ENCODE data around the gene MED15.

Gene MED15

GRCh38 chr22:20599117-20599516, 91.7 kb downstream of the MED15 start:
- Histone ChIP-seq H3K27me3 (ENCODE audit: insufficient read depth, low read depth, severe bottlenecking) (no peaks in the 10 kb centered on the region), H3K27ac (no peak overlapping the region), H3K36me3 (no peaks in the 10 kb centered on the region), H3K9me3 (ENCODE audit: severe bottlenecking) (no peaks in the 10 kb centered on the region), H3K4me3 (ENCODE audit: low read depth, low read length) (no peak overlapping the region)
- no peak for DNase-seq
- TF ChIP-seq CTCF (IDR thresholded peaks at IDR 0.05; ENCODE audit: low read depth, low read length): no peak

DNA sequence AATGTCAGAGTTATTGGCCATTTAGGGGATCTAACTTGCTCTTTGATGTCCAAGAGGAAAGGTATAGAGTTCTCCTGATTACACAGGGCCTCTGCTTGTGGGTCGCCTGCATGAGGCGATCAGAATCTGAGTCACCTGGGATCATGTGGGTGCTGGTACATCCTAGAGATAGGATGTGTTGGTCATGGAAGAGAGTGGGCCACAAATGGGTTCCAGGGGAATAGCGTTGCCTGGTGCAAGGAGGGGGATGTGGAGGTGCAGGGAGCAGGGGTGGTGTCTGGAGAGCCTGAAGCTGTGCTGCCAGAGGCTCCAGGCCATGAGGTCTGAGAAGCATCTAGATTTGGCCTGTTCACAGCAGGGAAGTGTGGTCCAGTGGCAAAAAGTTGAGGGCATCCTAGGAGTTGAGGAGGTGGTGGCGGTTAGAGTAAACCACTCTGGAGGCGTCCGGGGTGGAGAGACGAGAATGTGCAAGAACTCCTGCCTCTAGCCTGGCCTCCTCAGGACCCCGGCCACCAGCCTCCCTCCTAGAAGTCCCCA, 92.8 kb downstream of the MED15 start:
- no peak for DNase-seq
- no peak for TF ChIP-seq CTCF (IDR thresholded peaks at IDR 0.05; ENCODE audit: low read depth, low read length)
- H3K36me3 ChIP-seq: no peaks in the 10 kb centered on the region
- no peaks in the 10 kb centered on the region for H3K27me3 ChIP-seq (ENCODE audit: insufficient read depth, low read depth, severe bottlenecking)
- H3K4me3 ChIP-seq (ENCODE audit: low read depth, low read length): no peak overlapping the region
- H3K9me3 ChIP-seq (ENCODE audit: severe bottlenecking): no peaks in the 10 kb centered on the region
- no peak overlapping the region for H3K27ac ChIP-seq

GRCh38 chr22:20601308-20601707, 93.9 kb downstream of the MED15 start:
- no peak overlapping the region for H3K27ac ChIP-seq
- no peaks in the 10 kb centered on the region for H3K9me3 ChIP-seq (ENCODE audit: severe bottlenecking)
- TF ChIP-seq CTCF (IDR thresholded peaks at IDR 0.05; ENCODE audit: low read depth, low read length): no peak

DNA sequence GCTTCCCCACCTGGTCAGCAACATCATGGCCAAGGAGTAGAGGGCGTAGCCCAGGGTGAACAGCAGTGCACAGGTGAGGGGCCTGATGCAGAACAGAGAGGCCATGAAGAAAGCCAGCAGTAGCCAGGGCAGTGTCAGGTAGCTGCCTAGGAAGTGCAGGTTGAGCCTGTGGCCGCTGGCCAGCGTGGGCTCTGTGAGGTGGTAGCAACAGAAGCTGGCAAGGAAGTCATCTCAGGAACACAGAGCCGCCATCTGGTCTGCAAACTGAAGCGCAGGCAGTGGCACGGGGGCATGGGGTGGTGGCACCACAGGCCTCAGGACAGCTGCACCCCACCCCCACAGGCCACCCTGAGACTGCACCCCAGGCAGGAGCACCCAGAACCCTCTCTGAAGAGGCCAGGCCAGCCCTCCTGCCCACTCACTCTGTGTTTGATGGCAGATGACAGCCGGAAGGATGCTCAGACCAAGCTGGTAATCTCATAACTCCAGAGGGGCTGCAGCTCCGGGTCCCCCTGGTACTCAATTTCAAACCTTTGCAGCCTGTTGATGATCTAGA, 95.3 kb downstream of the MED15 start:
- H3K9me3 ChIP-seq (ENCODE audit: severe bottlenecking): no peaks in the 10 kb centered on the region
- H3K27ac ChIP-seq: no peak overlapping the region
- H3K27me3 ChIP-seq (ENCODE audit: insufficient read depth, low read depth, severe bottlenecking): no peaks in the 10 kb centered on the region
- no peak for TF ChIP-seq CTCF (IDR thresholded peaks at IDR 0.05; ENCODE audit: low read depth, low read length)
- H3K4me3 ChIP-seq (ENCODE audit: low read depth, low read length): no peak overlapping the region
- no peaks in the 10 kb centered on the region for H3K36me3 ChIP-seq
- DNase-seq: no peak

More at GRCh38 chr22:20601308-20601707, 93.9 kb downstream of the MED15 start:
- H3K4me3 ChIP-seq (ENCODE audit: low read depth, low read length): no peak overlapping the region
- H3K27me3 ChIP-seq (ENCODE audit: insufficient read depth, low read depth, severe bottlenecking): no peaks in the 10 kb centered on the region
- DNase-seq: no peak
- H3K36me3 ChIP-seq: no peaks in the 10 kb centered on the region

DNA sequence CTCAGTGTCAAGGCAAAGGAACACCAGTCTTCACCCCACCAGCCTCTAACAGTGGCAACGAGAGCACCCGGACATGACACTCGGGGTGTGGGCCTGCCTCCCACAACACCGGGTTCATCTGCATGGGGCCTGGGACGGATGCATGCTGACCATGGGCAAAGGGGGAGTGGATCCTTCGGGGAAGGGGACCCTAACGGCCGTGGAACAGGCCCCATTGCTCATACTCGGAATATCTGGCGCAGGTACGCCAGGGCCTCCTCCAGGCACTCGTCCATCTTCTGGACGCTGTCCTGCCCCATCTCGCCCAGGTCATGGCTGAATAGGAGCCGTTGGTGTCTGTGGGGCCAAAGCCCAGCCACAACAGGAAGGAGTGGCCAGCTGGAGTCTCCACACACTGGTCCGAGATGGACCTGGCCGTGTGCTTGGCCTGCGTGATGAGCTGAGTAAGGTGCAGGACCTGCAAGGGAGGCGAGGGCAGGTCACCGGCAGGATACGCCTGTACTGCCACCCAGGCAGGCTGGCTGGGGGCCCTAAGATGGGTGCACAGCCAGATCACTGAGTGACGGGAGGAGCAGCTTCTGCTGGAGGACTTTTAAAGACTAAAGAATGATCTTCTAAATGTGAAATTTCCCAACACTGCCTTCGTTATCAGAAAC, 96.8 kb downstream of the MED15 start:
- TF ChIP-seq CTCF (IDR thresholded peaks at IDR 0.05; ENCODE audit: low read depth, low read length): no peak
- H3K36me3 ChIP-seq: no peaks in the 10 kb centered on the region
- H3K27me3 ChIP-seq (ENCODE audit: insufficient read depth, low read depth, severe bottlenecking): no peaks in the 10 kb centered on the region
- no peak for DNase-seq
- no peak overlapping the region for H3K27ac ChIP-seq
- H3K4me3 ChIP-seq (ENCODE audit: low read depth, low read length): no peak overlapping the region
- no peaks in the 10 kb centered on the region for H3K9me3 ChIP-seq (ENCODE audit: severe bottlenecking)

All from WERI-Rb-1 (cell line).